Natural killer cell treated with Interleukin-12 subunit alpha and Interleukin-12 subunit beta and Interleukin-15 and Interleukin-18, amount 100 ng/mL, for 72 hours (primary cell): ENCODE data around the gene SLC1A2. TPM values are rescaled to one million over a fixed set of nuclear protein-coding genes. Genes with fewer than 3 reads are reported as not detected.
A peak's percentile ranks its signal among the peaks of the same experiment; 100 is the strongest.

Experiments
- ATAC-seq, 2 donors: fragments of 150-1000 bp; cut with Tn5 transposase in 1 of 2; sonication (Bioruptor Pico), chemical (Tn5 transposase) in 1 of 2; 2 replicates each; pipeline ENCODE4 v1.10.0; 2021
- DNase-seq: peaks from one replicate; pipeline ENCODE4 v3.0.0; 2022; ENCODE audit warnings: low spot score
- H3K27ac Mint-ChIP-seq, 2 donors: 1 replicate in 1 of 2; 2 replicates in 1 of 2; pipeline ENCODE4 v1.8.0; 2022; ENCODE audit warnings: mixed read lengths in 2 of 2, mild to moderate bottlenecking in 1 of 2, moderate library complexity in 1 of 2
- H3K27me3 Mint-ChIP-seq, 2 donors: 1 replicate in 1 of 2; 2 replicates in 1 of 2; pipeline ENCODE4 v1.8.0; 2022; ENCODE audit warnings: mixed read lengths in 2 of 2
- H3K36me3 Mint-ChIP-seq: one replicate; pipeline ENCODE4 v1.8.0; 2022; ENCODE audit warnings: mixed read lengths
- H3K4me1 Mint-ChIP-seq, 2 donors: 1 replicate in 1 of 2; 2 replicates in 1 of 2; pipeline ENCODE4 v1.8.0; 2022; ENCODE audit warnings: low read depth in 2 of 2, mixed read lengths in 2 of 2, mild to moderate bottlenecking in 1 of 2
- H3K4me3 Mint-ChIP-seq: one replicate; pipeline ENCODE4 v1.8.0; 2022; ENCODE audit warnings: mixed read lengths
- H3K9me3 Mint-ChIP-seq: 2 replicates; pipeline ENCODE4 v1.8.0; 2022; ENCODE audit warnings: mixed read lengths
- total RNA-seq, 2 donors: library from RNA; stranded (reverse); gene quantifications; one replicate each; pipeline ENCODE4 v1.2.3, GENCODE V29; 2022

SLC1A2 gene
- total RNA-seq, 2 donors from 2014 or later: 0.12 TPM; not detected in 1

GRCh38 chr11:35380603-35381002, 38.8 kb downstream of the SLC1A2 start:
- ATAC-seq (no peak), DNase-seq (no peak)
- no peak overlapping the region for H3K27ac Mint-ChIP-seq
- peaks cover 0 to 3% of the 10 kb centered on the region in 2 donors for H3K4me1 Mint-ChIP-seq
- no peaks in the 10 kb centered on the region for H3K36me3 Mint-ChIP-seq
- peaks cover 0 to 6% of the 10 kb centered on the region in 2 donors for H3K27me3 Mint-ChIP-seq
- no peaks in the 10 kb centered on the region for H3K9me3 Mint-ChIP-seq
- H3K4me3 Mint-ChIP-seq: no peak overlapping the region

GRCh38 chr11:35377262-35377661, 42.1 kb downstream of the SLC1A2 start:
- ATAC-seq (no peak), DNase-seq (no peak)
- peaks cover 0 to 4% of the 10 kb centered on the region in 2 donors for H3K27me3 Mint-ChIP-seq
- peaks cover 7 to 8% of the 10 kb centered on the region in 2 donors for H3K4me1 Mint-ChIP-seq
- H3K9me3 Mint-ChIP-seq: no peaks in the 10 kb centered on the region
- no peaks in the 10 kb centered on the region for H3K36me3 Mint-ChIP-seq
- H3K27ac Mint-ChIP-seq: no peak overlapping the region
- H3K4me3 Mint-ChIP-seq: no peak overlapping the region

GRCh38 chr11:35376613-35377012, 42.7 kb downstream of the SLC1A2 start:
- ATAC-seq (no peak), DNase-seq (no peak)
- Mint-ChIP-seq H3K9me3 (no peaks in the 10 kb centered on the region), H3K4me3 (no peak overlapping the region), H3K36me3 (no peaks in the 10 kb centered on the region), H3K27ac (no peak overlapping the region), H3K4me1 (peaks cover 5 to 7% of the 10 kb centered on the region in 2 donors), H3K27me3 (no peaks in the 10 kb centered on the region)

- DNase-seq (no peak), ATAC-seq (no peak)
- peaks cover 5 to 7% of the 10 kb centered on the region in 2 donors for H3K4me1 Mint-ChIP-seq
- H3K27ac Mint-ChIP-seq: no peak overlapping the region
- no peaks in the 10 kb centered on the region for H3K9me3 Mint-ChIP-seq
- H3K4me3 Mint-ChIP-seq: no peak overlapping the region
- no peaks in the 10 kb centered on the region for H3K36me3 Mint-ChIP-seq
- no peaks in the 10 kb centered on the region for H3K27me3 Mint-ChIP-seq
These were observed 43.2 kb downstream of the SLC1A2 start for GRCh38 chr11:35376118-35376510.

- no peaks in the 10 kb centered on the region for H3K9me3 Mint-ChIP-seq
- no peak overlapping the region for H3K4me3 Mint-ChIP-seq
- no peak for DNase-seq
- H3K27ac Mint-ChIP-seq: no peak overlapping the region
- H3K27me3 Mint-ChIP-seq: no peaks in the 10 kb centered on the region
- H3K4me1 Mint-ChIP-seq: peaks cover 5 to 7% of the 10 kb centered on the region in 2 donors
- no peaks in the 10 kb centered on the region for H3K36me3 Mint-ChIP-seq
- no peak for ATAC-seq
These were observed 43.8 kb downstream of the SLC1A2 start for GRCh38 chr11:35375332-35376117.

- ATAC-seq (peak in 1 of 2 donors; percentile 25), DNase-seq (no peak)
- Mint-ChIP-seq H3K4me1 (peaks cover 5 to 7% of the 10 kb centered on the region in 2 donors), H3K27me3 (no peaks in the 10 kb centered on the region), H3K36me3 (no peaks in the 10 kb centered on the region), H3K9me3 (no peaks in the 10 kb centered on the region), H3K4me3 (no peak overlapping the region), H3K27ac (peak overlapping the region in 1 of 2 donors; percentile 42)
These were observed 45.9 kb downstream of the SLC1A2 start for GRCh38 chr11:35373284-35373933.

GRCh38 chr11:35372565-35373283, 46.6 kb downstream of the SLC1A2 start:
- Mint-ChIP-seq H3K4me3 (no peak overlapping the region), H3K36me3 (no peaks in the 10 kb centered on the region), H3K27ac (peak overlapping the region in 1 of 2 donors; percentile 42), H3K4me1 (peaks cover 5 to 7% of the 10 kb centered on the region in 2 donors), H3K9me3 (no peaks in the 10 kb centered on the region), H3K27me3 (no peaks in the 10 kb centered on the region)
- peak in 1 of 2 donors; percentile 18 for ATAC-seq
- DNase-seq: no peak

- Mint-ChIP-seq H3K4me1 (peaks cover 0 to 4% of the 10 kb centered on the region in 2 donors), H3K27me3 (peaks cover 11 to 25% of the 10 kb centered on the region in 2 donors), H3K36me3 (peaks cover 9% of the 10 kb centered on the region), H3K9me3 (peaks cover 4% of the 10 kb centered on the region), H3K27ac (no peak overlapping the region), H3K4me3 (no peak overlapping the region)
- ATAC-seq (no peak), DNase-seq (no peak)
These were observed 51.9 kb downstream of the SLC1A2 start for GRCh38 chr11:35367491-35367890.

GRCh38 chr11:35366798-35367197, 52.6 kb downstream of the SLC1A2 start:
- DNase-seq: no peak
- Mint-ChIP-seq H3K27me3 (peaks cover 11 to 25% of the 10 kb centered on the region in 2 donors), H3K9me3 (peaks cover 4% of the 10 kb centered on the region), H3K4me3 (no peak overlapping the region), H3K4me1 (peaks cover 0 to 4% of the 10 kb centered on the region in 2 donors), H3K27ac (no peak overlapping the region), H3K36me3 (peaks cover 9% of the 10 kb centered on the region)
- no peak for ATAC-seq

- no peak overlapping the region for H3K27ac Mint-ChIP-seq
- H3K9me3 Mint-ChIP-seq: peaks cover 4% of the 10 kb centered on the region
- no peak for DNase-seq
- peaks cover 0 to 4% of the 10 kb centered on the region in 2 donors for H3K4me1 Mint-ChIP-seq
- no peak overlapping the region for H3K4me3 Mint-ChIP-seq
- H3K36me3 Mint-ChIP-seq: peaks cover 9% of the 10 kb centered on the region
- no peak for ATAC-seq
- H3K27me3 Mint-ChIP-seq: peaks cover 11 to 25% of the 10 kb centered on the region in 2 donors
These were observed 53.4 kb downstream of the SLC1A2 start for GRCh38 chr11:35365961-35366360.

GRCh38 chr11:35365395-35365794, 54.0 kb downstream of the SLC1A2 start:
- Mint-ChIP-seq H3K9me3 (peaks cover 4% of the 10 kb centered on the region), H3K4me3 (no peak overlapping the region), H3K27ac (no peak overlapping the region), H3K4me1 (peaks cover 0 to 4% of the 10 kb centered on the region in 2 donors), H3K36me3 (peaks cover 9% of the 10 kb centered on the region), H3K27me3 (peaks cover 11 to 25% of the 10 kb centered on the region in 2 donors)
- DNase-seq (no peak), ATAC-seq (no peak)

- peaks cover 0 to 4% of the 10 kb centered on the region in 2 donors for H3K4me1 Mint-ChIP-seq
- peaks cover 9% of the 10 kb centered on the region for H3K36me3 Mint-ChIP-seq
These were observed 55.2 kb downstream of the SLC1A2 start for GRCh38 chr11:35363854-35364780.

GRCh38 chr11:35363246-35363801, 56.0 kb downstream of the SLC1A2 start:
- H3K4me3 Mint-ChIP-seq: no peak overlapping the region
- H3K27me3 Mint-ChIP-seq: peaks cover 11 to 31% of the 10 kb centered on the region in 2 donors
- peaks cover 0 to 4% of the 10 kb centered on the region in 2 donors for H3K4me1 Mint-ChIP-seq
- H3K36me3 Mint-ChIP-seq: peaks cover 9% of the 10 kb centered on the region
- peaks cover 4% of the 10 kb centered on the region for H3K9me3 Mint-ChIP-seq
- ATAC-seq: no peak
- no peak overlapping the region for H3K27ac Mint-ChIP-seq
- DNase-seq: no peak

More at GRCh38 chr11:35363854-35364780, 55.2 kb downstream of the SLC1A2 start:
- no peak for ATAC-seq
- no peak overlapping the region for H3K4me3 Mint-ChIP-seq
- H3K9me3 Mint-ChIP-seq: peaks cover 4% of the 10 kb centered on the region
- no peak for DNase-seq
- no peak overlapping the region for H3K27ac Mint-ChIP-seq
- H3K27me3 Mint-ChIP-seq: peaks cover 11 to 31% of the 10 kb centered on the region in 2 donors
